Natural killer cell (primary cell): ENCODE data around the gene PDK1. TPM values are rescaled to one million over a fixed set of nuclear protein-coding genes. Genes with fewer than 3 reads are reported as not detected.

Source experiments
- ATAC-seq, 3 donors: fragments of 150-1000 bp in 2 of 3; fragments of 200-7000 bp in 1 of 3; cut with Tn5 transposase; 1 replicate in 1 of 3; 2 replicates in 2 of 3; pipeline ENCODE4 v1.10.0; 2021; ENCODE audit warnings: mild to moderate bottlenecking in 2 of 3, moderate library complexity in 2 of 3
- DNase-seq, 2 donors: peaks; one replicate each; pipeline versions ENCODE4 v3.0.0 to v3.0.0-alpha.2; 2013 to 2021; ENCODE audit warnings: mixed read lengths in 1 of 2
- H3K27ac ChIP-seq: one replicate; pipeline ENCODE4 v1.5.1; 2013; ENCODE audit warnings: mild to moderate bottlenecking, low read length
- H3K27me3 ChIP-seq: one replicate; pipeline ENCODE4 v1.6.1; 2013; ENCODE audit warnings: low read length; ENCODE audit not compliant: control insufficient read depth, insufficient read depth
- H3K36me3 ChIP-seq: one replicate; pipeline ENCODE4 v1.6.1; 2013; ENCODE audit warnings: low read length; ENCODE audit not compliant: control insufficient read depth, insufficient read depth
- H3K4me1 ChIP-seq: one replicate; pipeline ENCODE4 v1.6.1; 2013; ENCODE audit warnings: low read length; ENCODE audit not compliant: control insufficient read depth, insufficient read depth
- H3K4me3 ChIP-seq: one replicate; pipeline ENCODE4 v1.5.1; 2013; ENCODE audit warnings: low read length
- H3K9me3 ChIP-seq: one replicate; pipeline ENCODE4 v1.6.1; 2013; ENCODE audit warnings: low read length; ENCODE audit not compliant: control insufficient read depth, insufficient read depth
- H3K27ac Mint-ChIP-seq, 2 donors: one replicate each; pipeline ENCODE4 v1.8.0; 2022; ENCODE audit warnings: mild to moderate bottlenecking in 2 of 2, mixed read lengths in 2 of 2, moderate library complexity in 1 of 2
- H3K27me3 Mint-ChIP-seq, 2 donors: one replicate each; pipeline ENCODE4 v1.8.0; 2022; ENCODE audit warnings: low read depth in 2 of 2, mixed read lengths in 2 of 2
- H3K36me3 Mint-ChIP-seq: one replicate; pipeline ENCODE4 v1.8.0; 2022; ENCODE audit warnings: mixed read lengths
- H3K4me1 Mint-ChIP-seq, 2 donors: one replicate each; pipeline ENCODE4 v1.8.0; 2022; ENCODE audit warnings: mixed read lengths in 2 of 2
- H3K4me3 Mint-ChIP-seq: one replicate; pipeline ENCODE4 v1.8.0; 2022; ENCODE audit warnings: mild to moderate bottlenecking, moderate library complexity, mixed read lengths
- H3K9me3 Mint-ChIP-seq, 2 donors: one replicate each; pipeline ENCODE4 v1.8.0; 2022; ENCODE audit warnings: mixed read lengths in 2 of 2
- CTCF ChIP-seq: fragments of 200-600 bp; IDR thresholded peaks from one replicate; pipeline ENCODE4 v1.8.0; 2022; ENCODE audit warnings: antibody characterized with exemption
- WGBS: methylation state at CpG from one replicate; pipeline ENCODE4 v1.1.7; 2013; ENCODE audit warnings: missing lambda C conversion rate; ENCODE audit not compliant: insufficient coverage; 5-methylcytosine and 5-hydroxymethylcytosine counted together
- intact Hi-C: fragments of 100-400 bp; cut with micrococcal nuclease; formaldehyde crosslinking; loops from one replicate; pipeline ENCODE4 v1.14.2; 2022
- total RNA-seq, 4 donors: library from RNA; stranded (reverse); fragments of 120-200 nt in 1 of 4; gene quantifications; one replicate each; pipeline versions ENCODE4 v1.2.3 to v1.2.4, GENCODE V29; 2013 to 2022

The PDK1 gene
- total RNA-seq, 3 donors from 2014 or later (not counting 1 experiment from before 2014, with no cell fraction given), result 17.3 to 29.1 (median 22.6) TPM

DNA sequence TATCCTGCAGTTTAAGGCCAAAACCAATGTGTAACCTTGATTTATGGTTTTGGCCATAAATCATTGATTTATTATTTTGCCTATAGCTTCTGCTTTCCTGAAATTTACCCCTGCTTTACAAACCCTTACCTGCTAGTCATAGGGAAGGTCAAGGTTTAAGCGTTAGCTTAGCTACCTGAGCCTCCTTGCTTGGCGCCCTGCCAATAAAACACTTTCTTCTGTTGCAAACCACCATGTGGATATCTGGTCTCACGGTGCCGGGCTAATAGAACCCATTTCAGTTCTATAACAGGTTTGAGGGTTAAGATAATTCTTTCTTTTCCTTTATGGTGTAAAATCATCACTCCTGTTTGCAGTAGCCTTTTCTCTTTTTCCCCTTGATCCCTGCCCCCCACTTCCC lies 72.2 kb downstream of the PDK1 start:
- Mint-ChIP-seq H3K9me3 (no peaks in the 10 kb centered on the region), H3K36me3 (no peaks in the 10 kb centered on the region), H3K27me3 (no peaks in the 10 kb centered on the region), H3K27ac (no peak overlapping the region), H3K4me3 (no peak overlapping the region), H3K4me1 (no peaks in the 10 kb centered on the region)
- no peak for TF ChIP-seq CTCF
- Histone ChIP-seq H3K4me3 (no peak overlapping the region), H3K36me3 (no peaks in the 10 kb centered on the region), H3K9me3 (no peaks in the 10 kb centered on the region), H3K27ac (no peak overlapping the region), H3K4me1 (no peaks in the 10 kb centered on the region), H3K27me3 (no peaks in the 10 kb centered on the region)
- intact Hi-C loops, result no loop called here
- 100% methylated on average over 3 of the region's 4 CpGs for WGBS
- DNase-seq (no peak), ATAC-seq (no peak)

DNA sequence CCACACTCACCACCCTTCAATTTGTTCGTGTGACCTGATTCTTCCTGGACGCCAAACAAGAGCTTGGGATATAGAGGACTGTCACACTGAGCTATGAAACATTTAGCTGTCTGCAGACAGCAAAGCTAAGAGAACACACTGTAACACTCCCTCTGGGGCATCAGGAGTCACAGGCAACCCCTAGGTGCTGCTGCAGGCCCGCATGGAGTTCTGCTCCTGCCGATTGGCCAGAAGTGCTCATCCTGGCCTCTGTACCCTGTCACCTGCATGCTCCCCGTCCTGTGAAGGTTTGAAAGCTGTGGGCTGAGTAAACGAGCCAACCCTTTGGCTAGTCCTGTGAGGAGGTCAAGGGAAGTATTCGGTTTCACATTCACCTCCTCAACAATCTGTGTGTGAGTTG lies 73.7 kb downstream of the PDK1 start:
- DNase-seq, result no peak
- no peak overlapping the region for H3K27ac Mint-ChIP-seq
- 96% methylated on average over 5 of the region's 7 CpGs for WGBS
- no peaks in the 10 kb centered on the region for H3K36me3 Mint-ChIP-seq
- intact Hi-C loops, result no loop called here
- H3K27ac ChIP-seq, result no peak overlapping the region
- no peaks in the 10 kb centered on the region for H3K27me3 ChIP-seq
- ATAC-seq, result no peak
- H3K4me3 Mint-ChIP-seq, result no peak overlapping the region
- TF ChIP-seq CTCF, result no peak
- no peak overlapping the region for H3K4me3 ChIP-seq
- H3K36me3 ChIP-seq, result no peaks in the 10 kb centered on the region
- H3K4me1 Mint-ChIP-seq, result no peaks in the 10 kb centered on the region
- H3K9me3 Mint-ChIP-seq, result no peaks in the 10 kb centered on the region
- no peaks in the 10 kb centered on the region for H3K4me1 ChIP-seq
- no peaks in the 10 kb centered on the region for H3K9me3 ChIP-seq
- H3K27me3 Mint-ChIP-seq, result no peaks in the 10 kb centered on the region

GRCh38 chr2:172630181-172630580 lies 74.3 kb downstream of the PDK1 start:
- intact Hi-C loops, result no loop called here
- Mint-ChIP-seq H3K9me3 (no peaks in the 10 kb centered on the region), H3K27ac (no peak overlapping the region), H3K4me1 (no peaks in the 10 kb centered on the region), H3K4me3 (no peak overlapping the region), H3K36me3 (no peaks in the 10 kb centered on the region), H3K27me3 (no peaks in the 10 kb centered on the region)
- H3K4me1 ChIP-seq, result no peaks in the 10 kb centered on the region
- no peak for DNase-seq
- H3K4me3 ChIP-seq, result no peak overlapping the region
- ATAC-seq, result no peak
- no peaks in the 10 kb centered on the region for H3K36me3 ChIP-seq
- TF ChIP-seq CTCF, result no peak
- no peaks in the 10 kb centered on the region for H3K9me3 ChIP-seq
- H3K27ac ChIP-seq, result no peak overlapping the region
- H3K27me3 ChIP-seq, result no peaks in the 10 kb centered on the region

- 87% methylated on average over 3 of the region's 3 CpGs for WGBS
- Histone ChIP-seq H3K36me3 (no peaks in the 10 kb centered on the region), H3K27ac (no peak overlapping the region), H3K27me3 (peaks cover 3% of the 10 kb centered on the region), H3K4me1 (no peaks in the 10 kb centered on the region), H3K9me3 (no peaks in the 10 kb centered on the region), H3K4me3 (no peak overlapping the region)
- intact Hi-C loops, result no loop called here
- no peak for TF ChIP-seq CTCF
- DNase-seq (no peak), ATAC-seq (no peak)
- H3K36me3 Mint-ChIP-seq, result no peaks in the 10 kb centered on the region
- no peaks in the 10 kb centered on the region for H3K4me1 Mint-ChIP-seq
- peaks cover 0 to 7% of the 10 kb centered on the region in 2 donors for H3K27me3 Mint-ChIP-seq
- H3K27ac Mint-ChIP-seq, result no peak overlapping the region
- no peak overlapping the region for H3K4me3 Mint-ChIP-seq
- no peaks in the 10 kb centered on the region for H3K9me3 Mint-ChIP-seq
These were observed 78.6 kb downstream of the PDK1 start for GRCh38 chr2:172634477-172634876.
